OCI-LY3 (cell line): ENCODE data around the gene RPUSD4.

ENCODE experiments used
- H2AFZ ChIP-seq: fragments of 200-600, 300-600 bp; shearing (Covaris generic); 2 replicates; pipeline ENCODE4 v1.6.0; 2014; ENCODE audit warnings: antibody characterized with exemption, low read depth, low read length
- H3K27ac ChIP-seq: fragments of 200-600, 300-600 bp; sonication (generic); 2 replicates; pipeline ENCODE4 v1.5.1; 2014; ENCODE audit warnings: mild to moderate bottlenecking, low read length, moderate library complexity, mixed read lengths
- H3K27me3 ChIP-seq: fragments of 200-600, 300-600 bp; sonication (generic); 2 replicates; pipeline ENCODE4 v1.6.1; 2014; ENCODE audit warnings: low read depth, low read length, mixed read lengths
- H3K36me3 ChIP-seq: fragments of 200-600, 300-600 bp; sonication (generic); replicated peaks from 2 replicates; pipeline ENCODE3; 2014; ENCODE audit warnings: low read depth, low read length, mixed read lengths
- H3K4me1 ChIP-seq: fragments of 300-600, 200-600 bp; sonication (generic); 2 replicates; pipeline ENCODE4 v1.6.1; 2014; ENCODE audit warnings: low read length, mixed read lengths
- H3K4me2 ChIP-seq: fragments of 200-600, 300-600 bp; sonication (generic); 2 replicates; pipeline ENCODE4 v1.6.1; 2014; ENCODE audit warnings: low read length, mixed read lengths
- H3K4me3 ChIP-seq: fragments of 300-600, 200-600 bp; sonication (generic); 2 replicates; pipeline ENCODE4 v1.5.1; 2014; ENCODE audit warnings: antibody characterized with exemption, mild to moderate bottlenecking, low read length, moderate library complexity
- H3K79me2 ChIP-seq: fragments of 300-600, 200-600 bp; shearing (Covaris generic); 2 replicates; pipeline ENCODE4 v1.6.1; 2014; ENCODE audit warnings: mild to moderate bottlenecking, low read length, mixed read lengths
- H3K9ac ChIP-seq: fragments of 300-600, 200-600 bp; shearing (Covaris generic); 2 replicates; pipeline ENCODE4 v1.6.0; 2014; ENCODE audit warnings: mild to moderate bottlenecking, low read length, moderate library complexity
- H3K9me3 ChIP-seq: fragments of 200-600, 300-600 bp; shearing (Covaris generic); 2 replicates; pipeline ENCODE4 v1.6.1; 2014; ENCODE audit warnings: low read length, mixed read lengths; ENCODE audit not compliant: insufficient read depth
- H4K20me1 ChIP-seq: fragments of 200-600, 300-600 bp; sonication (generic); 2 replicates; pipeline ENCODE4 v1.6.1; 2016; ENCODE audit warnings: low read length, mixed read lengths; ENCODE audit not compliant: insufficient read depth
- CTCF ChIP-seq: fragments of 200-600, 300-600 bp; sonication (generic); IDR thresholded peaks from 2 replicates; pipeline ENCODE4 v1.5.1; 2014; ENCODE audit warnings: antibody characterized with exemption, low read length, low read depth
- EZH2phosphoT487 ChIP-seq: fragments of 200-600 bp; shearing (Covaris generic); IDR thresholded peaks from 2 replicates; pipeline ENCODE4 v1.6.1; 2018; ENCODE audit warnings: antibody characterized with exemption, mixed run types, low read depth

Gene RPUSD4

GRCh38 chr11:126163779-126164178 lies 47.7 kb downstream of the RPUSD4 start:
- Histone ChIP-seq H2AFZ (no peak overlapping the region), H3K4me3 (no peak overlapping the region), H3K27me3 (0 out of 2 replicates have a peak, but pooled peaks cover 8% of the 10 kb centered on the region), H3K9me3 (no peaks in the 10 kb centered on the region), H3K27ac (no peak overlapping the region), H3K36me3 (no peaks in the 10 kb centered on the region), H4K20me1 (no peaks in the 10 kb centered on the region), H3K9ac (no peak overlapping the region), H3K79me2 (no peaks in the 10 kb centered on the region), H3K4me2 (no peak overlapping the region), H3K4me1 (no peaks in the 10 kb centered on the region)
- no peak for TF ChIP-seq CTCF
- TF ChIP-seq EZH2phosphoT487, result no peak

GRCh38 chr11:126163074-126163700 lies 48.3 kb downstream of the RPUSD4 start:
- H3K79me2 ChIP-seq, result no peaks in the 10 kb centered on the region
- no peaks in the 10 kb centered on the region for H3K9me3 ChIP-seq
- H3K4me1 ChIP-seq, result no peaks in the 10 kb centered on the region
- TF ChIP-seq CTCF (no peak), EZH2phosphoT487 (no peak)
- H2AFZ ChIP-seq, result no peak overlapping the region
- H4K20me1 ChIP-seq, result no peaks in the 10 kb centered on the region
- no peak overlapping the region for H3K4me3 ChIP-seq
- no peaks in the 10 kb centered on the region for H3K36me3 ChIP-seq
- 0 out of 2 replicates have a peak, but pooled peaks cover 8% of the 10 kb centered on the region for H3K27me3 ChIP-seq
- no peak overlapping the region for H3K27ac ChIP-seq
- no peak overlapping the region for H3K4me2 ChIP-seq
- H3K9ac ChIP-seq, result no peak overlapping the region

GRCh38 chr11:126162306-126163030 lies 49.0 kb downstream of the RPUSD4 start:
- Histone ChIP-seq H3K36me3 (no peaks in the 10 kb centered on the region), H3K4me2 (no peak overlapping the region), H3K79me2 (no peaks in the 10 kb centered on the region), H3K4me3 (no peak overlapping the region), H3K27me3 (0 out of 2 replicates have a peak, but pooled peaks cover 6% of the 10 kb centered on the region), H3K4me1 (no peaks in the 10 kb centered on the region), H2AFZ (no peak overlapping the region), H3K9ac (no peak overlapping the region), H3K9me3 (no peaks in the 10 kb centered on the region), H4K20me1 (no peaks in the 10 kb centered on the region), H3K27ac (no peak overlapping the region)
- TF ChIP-seq EZH2phosphoT487 (no peak), CTCF (no peak)

GRCh38 chr11:126161023-126161391 lies 50.4 kb downstream of the RPUSD4 start:
- H4K20me1 ChIP-seq, result no peaks in the 10 kb centered on the region
- no peak overlapping the region for H2AFZ ChIP-seq
- no peaks in the 10 kb centered on the region for H3K36me3 ChIP-seq
- no peaks in the 10 kb centered on the region for H3K79me2 ChIP-seq
- H3K27me3 ChIP-seq, result no peaks in the 10 kb centered on the region
- H3K27ac ChIP-seq, result no peak overlapping the region
- H3K4me1 ChIP-seq, result no peaks in the 10 kb centered on the region
- H3K4me2 ChIP-seq, result no peak overlapping the region
- H3K9ac ChIP-seq, result no peak overlapping the region
- no peaks in the 10 kb centered on the region for H3K9me3 ChIP-seq
- no peak overlapping the region for H3K4me3 ChIP-seq
- TF ChIP-seq EZH2phosphoT487 (no peak), CTCF (no peak)
